ENCODE data around the gene IBA57.

IBA57 gene

DNA sequence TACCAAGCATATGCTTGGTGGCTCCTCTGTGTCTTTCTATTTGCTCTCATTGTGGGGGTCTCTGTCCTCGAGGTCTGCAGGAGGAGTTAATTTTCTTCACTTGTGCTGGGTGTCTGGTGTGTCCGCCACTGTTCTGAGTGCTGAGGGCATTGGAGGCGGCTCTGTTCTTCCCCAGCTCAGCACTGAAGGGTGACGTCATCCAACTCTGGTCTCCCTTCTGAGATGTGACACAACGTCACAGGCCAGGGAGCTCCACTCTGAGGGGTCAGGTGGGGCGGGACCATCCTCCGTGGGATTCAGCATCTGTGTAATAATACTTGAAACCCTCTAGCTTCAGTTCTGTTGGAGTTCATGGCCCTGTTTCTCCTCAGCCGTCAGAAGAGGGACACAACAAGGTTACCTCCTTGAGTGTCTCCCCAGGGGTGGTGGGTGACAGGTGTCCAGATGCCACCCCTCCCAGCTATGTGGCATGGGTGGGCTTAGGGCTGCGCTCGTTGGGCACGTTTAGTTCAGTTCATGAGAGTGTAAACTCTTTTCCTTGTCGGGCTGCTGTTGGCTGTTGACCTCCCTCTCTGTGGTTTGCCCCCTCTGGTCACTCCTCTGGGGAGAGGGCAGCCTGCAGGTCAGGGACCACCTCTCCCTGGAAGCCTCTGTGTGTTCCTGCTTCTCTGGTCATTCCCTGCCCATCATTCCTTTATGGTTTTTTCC lies 3.1 kb downstream of the IBA57 start (continued):
- no peak for TF ChIP-seq CREB5 (CRISPR knock-in tag; IDR thresholded peaks at IDR 0.05; ENCODE audit: low read depth)
- no peak for TF ChIP-seq ZNF70 (CRISPR knock-in tag; IDR thresholded peaks at IDR 0.05)
- TF ChIP-seq CSDC2 (CRISPR knock-in tag; IDR thresholded peaks at IDR 0.05): no peak
- TF ChIP-seq, protein P1, sequence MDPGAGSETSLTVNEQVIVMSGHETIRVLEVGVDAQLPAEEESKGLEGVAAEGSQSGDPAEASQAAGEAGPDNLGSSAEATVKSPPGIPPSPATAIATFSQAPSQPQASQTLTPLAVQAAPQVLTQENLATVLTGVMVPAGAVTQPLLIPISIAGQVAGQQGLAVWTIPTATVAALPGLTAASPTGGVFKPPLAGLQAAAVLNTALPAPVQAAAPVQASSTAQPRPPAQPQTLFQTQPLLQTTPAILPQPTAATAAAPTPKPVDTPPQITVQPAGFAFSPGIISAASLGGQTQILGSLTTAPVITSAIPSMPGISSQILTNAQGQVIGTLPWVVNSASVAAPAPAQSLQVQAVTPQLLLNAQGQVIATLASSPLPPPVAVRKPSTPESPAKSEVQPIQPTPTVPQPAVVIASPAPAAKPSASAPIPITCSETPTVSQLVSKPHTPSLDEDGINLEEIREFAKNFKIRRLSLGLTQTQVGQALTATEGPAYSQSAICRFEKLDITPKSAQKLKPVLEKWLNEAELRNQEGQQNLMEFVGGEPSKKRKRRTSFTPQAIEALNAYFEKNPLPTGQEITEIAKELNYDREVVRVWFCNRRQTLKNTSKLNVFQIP (CRISPR knock-in tag; IDR thresholded peaks at IDR 0.05; ENCODE audit: borderline replicate concordance, low read depth): no peak

DNA sequence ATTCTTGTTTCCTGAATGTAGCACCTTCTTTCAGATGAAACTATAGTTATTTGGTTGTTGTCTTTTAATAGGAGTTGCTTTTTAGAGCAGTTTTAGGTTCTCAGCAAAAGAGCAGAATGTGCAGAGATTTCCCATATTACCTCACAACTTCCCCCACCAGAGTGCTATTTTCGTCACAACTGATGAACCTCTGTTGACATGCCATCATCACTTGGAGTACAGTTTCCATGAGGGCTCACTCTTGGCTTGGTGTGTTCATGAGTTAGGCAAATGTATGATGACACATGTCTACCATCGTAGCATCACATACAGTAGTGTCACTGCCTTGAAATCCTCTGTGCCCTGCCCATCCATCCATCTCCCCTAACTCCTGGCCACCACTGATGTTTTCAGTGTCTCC lies 3.7 kb downstream of the IBA57 start:
- ATAC-seq: no peak
- no peak for TF ChIP-seq PPARA (CRISPR knock-in tag; IDR thresholded peaks at IDR 0.05; ENCODE audit: borderline replicate concordance)
- TF ChIP-seq, protein P2, sequence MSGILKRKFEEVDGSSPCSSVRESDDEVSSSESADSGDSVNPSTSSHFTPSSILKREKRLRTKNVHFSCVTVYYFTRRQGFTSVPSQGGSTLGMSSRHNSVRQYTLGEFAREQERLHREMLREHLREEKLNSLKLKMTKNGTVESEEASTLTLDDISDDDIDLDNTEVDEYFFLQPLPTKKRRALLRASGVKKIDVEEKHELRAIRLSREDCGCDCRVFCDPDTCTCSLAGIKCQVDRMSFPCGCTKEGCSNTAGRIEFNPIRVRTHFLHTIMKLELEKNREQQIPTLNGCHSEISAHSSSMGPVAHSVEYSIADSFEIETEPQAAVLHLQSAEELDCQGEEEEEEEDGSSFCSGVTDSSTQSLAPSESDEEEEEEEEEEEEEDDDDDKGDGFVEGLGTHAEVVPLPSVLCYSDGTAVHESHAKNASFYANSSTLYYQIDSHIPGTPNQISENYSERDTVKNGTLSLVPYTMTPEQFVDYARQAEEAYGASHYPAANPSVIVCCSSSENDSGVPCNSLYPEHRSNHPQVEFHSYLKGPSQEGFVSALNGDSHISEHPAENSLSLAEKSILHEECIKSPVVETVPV (CRISPR knock-in tag; IDR thresholded peaks at IDR 0.05): no peak
- no peak for TF ChIP-seq ZFP3 (CRISPR knock-in tag; IDR thresholded peaks at IDR 0.05)
- TF ChIP-seq TOX (CRISPR knock-in tag; IDR thresholded peaks at IDR 0.05; ENCODE audit: borderline replicate concordance): no peak
- TF ChIP-seq ISL1 (CRISPR knock-in tag; IDR thresholded peaks at IDR 0.05): no peak
- no peak for TF ChIP-seq ZFP30 (CRISPR knock-in tag; IDR thresholded peaks at IDR 0.05)

- no peak for ATAC-seq
- TF ChIP-seq ZNF70 (CRISPR knock-in tag; IDR thresholded peaks at IDR 0.05) (no peak), ZFP3 (CRISPR knock-in tag; IDR thresholded peaks at IDR 0.05) (no peak), ZFP30 (CRISPR knock-in tag; IDR thresholded peaks at IDR 0.05) (no peak), ZC3H10 (CRISPR knock-in tag; IDR thresholded peaks at IDR 0.05) (no peak), TOX (CRISPR knock-in tag; IDR thresholded peaks at IDR 0.05; ENCODE audit: borderline replicate concordance) (no peak), ZNF8 (CRISPR knock-in tag; IDR thresholded peaks at IDR 0.05) (no peak), GLIS3 (CRISPR knock-in tag; IDR thresholded peaks at IDR 0.05) (no peak), ARNTL (CRISPR knock-in tag; IDR thresholded peaks at IDR 0.05; ENCODE audit: borderline replicate concordance, low read depth) (no peak), BACH2 (CRISPR knock-in tag; IDR thresholded peaks at IDR 0.05; ENCODE audit: borderline replicate concordance) (no peak), OSR1 (CRISPR knock-in tag; IDR thresholded peaks at IDR 0.05) (no peak), CSDC2 (CRISPR knock-in tag; IDR thresholded peaks at IDR 0.05) (no peak), CREB5 (CRISPR knock-in tag; IDR thresholded peaks at IDR 0.05; ENCODE audit: low read depth) (no peak)
- TF ChIP-seq, protein P2 (CRISPR knock-in tag; IDR thresholded peaks at IDR 0.05): no peak
These were observed 5.1 kb downstream of the IBA57 start for GRCh38 chr1:228170666-228171065.

DNA sequence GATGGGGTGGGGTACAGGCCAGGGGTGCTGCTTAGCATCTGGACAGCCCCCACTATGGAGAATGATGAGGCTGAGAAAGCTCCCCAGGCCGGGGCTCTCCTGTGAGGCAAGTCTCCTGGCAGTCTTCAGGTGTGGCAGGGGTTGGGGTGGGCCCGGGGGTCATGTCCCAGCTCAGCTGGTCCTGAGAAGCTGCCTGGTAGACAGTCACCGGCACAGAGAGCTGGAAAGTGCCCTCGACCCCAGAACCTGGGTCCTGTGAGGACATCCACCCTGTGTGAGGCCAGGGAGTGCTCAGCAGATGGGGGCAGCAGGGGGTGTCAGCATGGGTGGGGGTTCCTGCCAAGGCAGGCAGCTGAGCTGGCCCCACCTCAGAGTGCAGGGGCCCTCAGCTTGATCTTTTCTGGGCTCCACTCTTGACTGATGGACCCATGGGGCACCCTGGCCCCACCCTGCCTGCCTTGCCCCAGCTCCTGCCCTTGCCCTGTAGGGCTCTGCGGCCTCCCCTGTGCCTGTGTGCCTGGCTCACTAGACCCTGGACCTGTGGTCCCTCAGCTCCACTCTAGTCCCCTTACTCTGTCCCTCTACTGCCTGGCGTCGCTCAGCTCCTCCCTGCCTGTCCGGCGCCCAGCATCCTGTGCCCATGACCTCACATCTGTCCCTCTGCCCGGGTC lies 5.8 kb downstream of the IBA57 start:
- no peak for ATAC-seq
- TF ChIP-seq ZNF565 (CRISPR knock-in tag; conservative IDR thresholded peaks at IDR 0.05; ENCODE audit: low read depth) (no peak), ISL1 (CRISPR knock-in tag; IDR thresholded peaks at IDR 0.05) (no peak), ZC3H10 (CRISPR knock-in tag; IDR thresholded peaks at IDR 0.05) (no peak), ARNTL (CRISPR knock-in tag; IDR thresholded peaks at IDR 0.05; ENCODE audit: borderline replicate concordance, low read depth) (no peak)
- TF ChIP-seq, protein P1 (CRISPR knock-in tag; IDR thresholded peaks at IDR 0.05; ENCODE audit: borderline replicate concordance, low read depth): no peak
